Gastroesophageal sphincter (tissue), 3 donors: ENCODE results near the gene MTMR6.

Experiments
- CTCF ChIP-seq, 4 experiments: fragments of 200-600 bp in 2 of 4; fragments of 450-650 bp in 2 of 4; sonication (generic) in 1 of 4; IDR thresholded peaks; one replicate each; pipeline ENCODE4 v1.5.1; 2017 to 2019; ENCODE audit warnings: antibody characterized with exemption in 4 of 4, mild to moderate bottlenecking in 2 of 4, moderate library complexity in 2 of 4
- EP300 ChIP-seq: sonication (generic); formaldehyde crosslinking; IDR thresholded peaks from one replicate; pipeline ENCODE4 v1.6.1; 2017; ENCODE audit warnings: antibody characterized with exemption, mild to moderate bottlenecking
- POLR2A ChIP-seq, 2 donors: fragments of 450-650 bp; IDR thresholded peaks; one replicate each; pipeline ENCODE4 v1.6.1; 2017; ENCODE audit warnings: antibody characterized with exemption in 2 of 2, mild to moderate bottlenecking in 2 of 2, moderate library complexity in 1 of 2
- POLR2AphosphoS5 ChIP-seq: sonication (generic); formaldehyde crosslinking; IDR thresholded peaks from one replicate; pipeline ENCODE4 v1.6.1; 2017; ENCODE audit warnings: antibody characterized with exemption

DNA sequence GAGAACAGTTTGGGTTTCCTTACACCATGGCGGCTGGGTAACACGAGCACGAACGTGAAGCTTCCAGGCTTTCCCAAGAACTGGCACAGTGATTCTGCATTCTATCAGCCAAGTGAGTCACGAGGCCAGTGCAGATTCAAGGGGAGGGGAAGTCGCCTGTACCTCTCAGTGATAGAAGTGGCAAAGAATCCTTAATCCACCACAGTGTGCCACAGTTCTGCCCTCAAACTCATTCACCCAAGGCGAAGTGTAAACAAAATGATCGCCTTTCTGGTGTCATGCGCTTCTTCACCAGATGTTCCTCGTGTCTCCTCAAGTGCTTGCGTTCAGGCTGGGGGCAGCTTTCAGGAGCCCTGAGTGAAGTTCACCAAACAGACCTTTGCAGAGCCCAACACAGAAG, 90.3 kb downstream of the MTMR6 start:
- TF ChIP-seq CTCF (IDR thresholded peaks at IDR 0.05) (no peak), POLR2A (IDR thresholded peaks at IDR 0.05) (no peak), POLR2AphosphoS5 (no peak), EP300 (no peak)
